ENCODE results near the gene TRIP13. TPM values are rescaled to one million over a fixed set of nuclear protein-coding genes. Genes with fewer than 3 reads are reported as not detected.

TRIP13 gene
- polyA plus RNA-seq, 3 donors: 0.24 to 1.2 TPM; not detected in 1

DNA sequence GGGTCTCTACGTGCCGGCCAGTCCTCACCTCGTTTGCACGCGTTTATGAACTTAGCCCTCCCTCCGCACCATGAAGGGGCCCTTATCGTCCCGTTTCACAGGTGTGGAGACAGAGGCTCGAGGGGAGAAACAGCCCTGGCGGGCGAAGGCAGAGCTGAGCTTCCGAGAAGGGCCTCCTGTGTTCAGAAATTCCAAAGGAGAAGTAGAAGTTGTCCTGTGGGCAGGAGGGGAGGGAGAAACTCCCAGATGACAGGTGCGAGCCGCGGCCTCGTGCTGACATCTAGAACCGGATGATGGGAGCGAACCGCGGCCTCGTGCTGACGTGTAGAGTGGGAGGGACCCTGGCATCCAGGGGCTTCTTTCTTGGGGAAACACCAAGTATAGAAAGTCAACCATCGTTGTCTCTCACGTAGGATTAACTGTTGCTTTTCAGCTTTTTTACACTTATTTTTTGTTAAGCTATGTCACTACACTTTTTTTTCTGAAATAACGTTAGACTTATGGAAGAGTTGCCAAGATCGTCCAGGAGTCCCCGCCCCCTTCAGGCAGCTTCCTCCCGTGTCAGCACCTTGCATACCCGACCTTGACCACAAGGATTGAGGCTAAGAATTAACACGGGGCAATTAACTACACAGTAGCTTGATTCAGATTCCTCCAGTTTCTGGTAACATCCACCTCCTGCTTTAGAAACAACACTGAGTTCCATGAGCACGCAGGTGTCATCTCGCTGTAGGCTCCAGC lies 73.1 kb downstream of the TRIP13 start:
- WGBS (ENCODE audit: insufficient coverage): 83% methylated on average over 30 of the region's 32 CpGs
- H3K27ac ChIP-seq (ENCODE audit: low read depth in 1 of 2, low read length in 2 of 2): no peak overlapping the region
- no peak overlapping the region for H2AFZ ChIP-seq (ENCODE audit: insufficient read depth, low read depth, low read length, poor library complexity, severe bottlenecking)
- no peaks in the 10 kb centered on the region for H4K20me1 ChIP-seq (ENCODE audit: insufficient read depth, low read length)
- peak overlapping the region in 1 of 2 donors; percentile 41 for H3K4me3 Mint-ChIP-seq
- peaks cover 13 to 24% (median 18%) of the 10 kb centered on the region in 3 donors for H3K27me3 Mint-ChIP-seq (ENCODE audit: low read depth in 3 of 3)
- H3K27me3 ChIP-seq (ENCODE audit: control insufficient read depth in 2 of 2, insufficient read depth in 2 of 2, low read length in 2 of 2): peaks cover 0 to 11% of the 10 kb centered on the region in 2 donors
- no peaks in the 10 kb centered on the region for H3K79me2 ChIP-seq (ENCODE audit: insufficient read depth, low read length)
- no peak for DNase-seq
- peaks cover 0 to under 1% (median 0%) of the 10 kb centered on the region in 7 donors for H3K9me3 Mint-ChIP-seq
- H3K27ac Mint-ChIP-seq: no peak overlapping the region
- intact Hi-C loops (cut with micrococcal nuclease): no loop called here
- no peaks in the 10 kb centered on the region for H3K9me3 ChIP-seq (replicated peaks in 1 of 2; ENCODE audit: control insufficient read depth in 1 of 2, insufficient read depth in 1 of 2, low read length in 2 of 2)
- H3K4me2 ChIP-seq (replicated peaks; ENCODE audit: extremely low read depth, low read length, poor library complexity, severe bottlenecking): no peak overlapping the region
- no peaks in the 10 kb centered on the region for H3K4me1 ChIP-seq (ENCODE audit: control insufficient read depth in 1 of 2, insufficient read depth in 2 of 2, low read length in 2 of 2)
- H3K36me3 Mint-ChIP-seq: no peaks in the 10 kb centered on the region
- no peak overlapping the region for H3K4me3 ChIP-seq (replicated peaks in 1 of 3; ENCODE audit: low read depth in 2 of 3, low read length in 3 of 3)
- TF ChIP-seq, protein P1, sequence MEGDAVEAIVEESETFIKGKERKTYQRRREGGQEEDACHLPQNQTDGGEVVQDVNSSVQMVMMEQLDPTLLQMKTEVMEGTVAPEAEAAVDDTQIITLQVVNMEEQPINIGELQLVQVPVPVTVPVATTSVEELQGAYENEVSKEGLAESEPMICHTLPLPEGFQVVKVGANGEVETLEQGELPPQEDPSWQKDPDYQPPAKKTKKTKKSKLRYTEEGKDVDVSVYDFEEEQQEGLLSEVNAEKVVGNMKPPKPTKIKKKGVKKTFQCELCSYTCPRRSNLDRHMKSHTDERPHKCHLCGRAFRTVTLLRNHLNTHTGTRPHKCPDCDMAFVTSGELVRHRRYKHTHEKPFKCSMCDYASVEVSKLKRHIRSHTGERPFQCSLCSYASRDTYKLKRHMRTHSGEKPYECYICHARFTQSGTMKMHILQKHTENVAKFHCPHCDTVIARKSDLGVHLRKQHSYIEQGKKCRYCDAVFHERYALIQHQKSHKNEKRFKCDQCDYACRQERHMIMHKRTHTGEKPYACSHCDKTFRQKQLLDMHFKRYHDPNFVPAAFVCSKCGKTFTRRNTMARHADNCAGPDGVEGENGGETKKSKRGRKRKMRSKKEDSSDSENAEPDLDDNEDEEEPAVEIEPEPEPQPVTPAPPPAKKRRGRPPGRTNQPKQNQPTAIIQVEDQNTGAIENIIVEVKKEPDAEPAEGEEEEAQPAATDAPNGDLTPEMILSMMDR (IDR thresholded peaks at IDR 0.05): no peak
- no peaks in the 10 kb centered on the region for H3K36me3 ChIP-seq (replicated peaks in 1 of 2; ENCODE audit: control insufficient read depth in 1 of 2, insufficient read depth in 2 of 2, low read length in 2 of 2)
- no peak overlapping the region for H3K9ac ChIP-seq (ENCODE audit: insufficient read depth, low read length, poor library complexity, severe bottlenecking)
- H3K4me1 Mint-ChIP-seq: peaks cover 3% of the 10 kb centered on the region

DNA sequence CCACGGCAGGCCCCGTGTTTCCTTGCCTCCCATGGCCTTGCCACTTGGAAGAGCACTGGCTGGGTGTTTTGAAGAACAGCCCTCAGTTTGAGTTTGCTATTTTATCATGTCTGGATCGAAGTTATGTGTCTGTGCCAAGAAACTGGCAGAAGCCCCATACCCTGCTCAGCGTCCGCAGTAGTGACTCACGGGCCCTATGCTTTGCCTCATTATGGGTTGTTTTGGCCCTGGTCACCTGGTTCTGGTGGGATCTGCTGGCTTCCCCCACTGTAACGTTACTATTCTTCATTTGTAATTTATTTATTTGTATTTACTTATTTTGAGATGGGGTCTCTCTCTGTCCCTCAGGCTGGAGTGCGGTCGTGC lies 73.6 kb downstream of the TRIP13 start:
- H3K9me3 Mint-ChIP-seq: peaks cover 0 to 2% (median 0%) of the 10 kb centered on the region in 7 donors
- no peak overlapping the region for H3K27ac Mint-ChIP-seq
- DNase-seq: no peak
- Histone ChIP-seq H3K4me3 (replicated peaks in 1 of 3; ENCODE audit: low read depth in 2 of 3, low read length in 3 of 3) (no peak overlapping the region), H3K4me2 (replicated peaks; ENCODE audit: extremely low read depth, low read length, poor library complexity, severe bottlenecking) (no peak overlapping the region), H3K27me3 (ENCODE audit: control insufficient read depth in 2 of 2, insufficient read depth in 2 of 2, low read length in 2 of 2) (peaks cover 0 to 11% of the 10 kb centered on the region in 2 donors), H4K20me1 (ENCODE audit: insufficient read depth, low read length) (no peaks in the 10 kb centered on the region), H3K27ac (ENCODE audit: low read depth in 1 of 2, low read length in 2 of 2) (no peak overlapping the region), H3K9me3 (replicated peaks in 1 of 2; ENCODE audit: control insufficient read depth in 1 of 2, insufficient read depth in 1 of 2, low read length in 2 of 2) (no peaks in the 10 kb centered on the region), H3K79me2 (ENCODE audit: insufficient read depth, low read length) (no peaks in the 10 kb centered on the region), H3K4me1 (ENCODE audit: control insufficient read depth in 1 of 2, insufficient read depth in 2 of 2, low read length in 2 of 2) (no peaks in the 10 kb centered on the region), H2AFZ (ENCODE audit: insufficient read depth, low read depth, low read length, poor library complexity, severe bottlenecking) (no peak overlapping the region), H3K9ac (ENCODE audit: insufficient read depth, low read length, poor library complexity, severe bottlenecking) (no peak overlapping the region), H3K36me3 (replicated peaks in 1 of 2; ENCODE audit: control insufficient read depth in 1 of 2, insufficient read depth in 2 of 2, low read length in 2 of 2) (no peaks in the 10 kb centered on the region)
- TF ChIP-seq, protein P1 (IDR thresholded peaks at IDR 0.05): no peak
- H3K4me1 Mint-ChIP-seq: peaks cover 3% of the 10 kb centered on the region
- peaks cover 15 to 27% (median 24%) of the 10 kb centered on the region in 3 donors for H3K27me3 Mint-ChIP-seq (ENCODE audit: low read depth in 3 of 3)
- no peak overlapping the region for H3K4me3 Mint-ChIP-seq
- intact Hi-C loops (cut with micrococcal nuclease): no loop called here
- WGBS (ENCODE audit: insufficient coverage): 89% methylated on average over 6 of the region's 9 CpGs
- no peaks in the 10 kb centered on the region for H3K36me3 Mint-ChIP-seq
